BLaER1 (cell line): ENCODE results near the gene KRT9.

Experiments used
- H3K27ac ChIP-seq: shearing (Covaris generic); formaldehyde crosslinking; 2 replicates; pipeline ENCODE4 v1.8.1; 2022
- H3K27me3 ChIP-seq: shearing (Covaris generic); formaldehyde crosslinking; 2 replicates; pipeline ENCODE4 v1.8.1; 2022
- H3K36me3 ChIP-seq: shearing (Covaris generic); formaldehyde crosslinking; 2 replicates; pipeline ENCODE4 v1.8.1; 2022
- H3K4me1 ChIP-seq: shearing (Covaris generic); formaldehyde crosslinking; 2 replicates; pipeline ENCODE4 v1.8.1; 2022
- H3K4me2 ChIP-seq: shearing (Covaris generic); formaldehyde crosslinking; 2 replicates; pipeline ENCODE4 v1.8.1; 2022
- H3K4me3 ChIP-seq: shearing (Covaris generic); formaldehyde crosslinking; 2 replicates; pipeline ENCODE4 v1.8.1; 2022
- H3K9ac ChIP-seq: shearing (Covaris generic); formaldehyde crosslinking; 2 replicates; pipeline ENCODE4 v1.8.1; 2022
- H3K9me3 ChIP-seq: shearing (Covaris generic); formaldehyde crosslinking; 2 replicates; pipeline ENCODE4 v1.8.1; 2022
- H4K20me1 ChIP-seq: shearing (Covaris generic); formaldehyde crosslinking; 2 replicates; pipeline ENCODE4 v1.8.1; 2022
- Cebpa-rat ChIP-seq: shearing (Covaris generic); IDR thresholded peaks from 2 replicates; pipeline ENCODE4 v1.8.1; 2022

The KRT9 gene

DNA sequence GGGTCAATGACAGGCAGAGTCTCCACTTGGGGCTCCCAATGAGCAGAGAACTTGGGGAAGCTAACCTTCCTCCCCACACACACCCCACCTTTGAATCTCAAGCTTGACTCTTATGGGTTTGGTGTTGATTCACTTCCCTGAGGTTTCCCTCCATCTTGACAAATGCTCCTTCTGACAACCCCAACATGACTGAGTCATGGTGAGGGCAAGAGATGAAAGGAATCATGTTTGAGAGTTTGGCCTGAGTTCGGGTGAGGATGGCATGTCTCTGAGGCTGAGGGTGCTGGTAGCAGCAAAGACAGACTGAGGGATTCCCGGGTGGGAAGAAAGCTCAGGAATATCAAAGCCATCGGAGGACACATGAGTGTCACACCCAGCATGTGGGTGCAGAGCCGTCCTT, 18.7 kb downstream of the KRT9 start:
- H3K9me3 ChIP-seq = no peaks in the 10 kb centered on the region
- no peak overlapping the region for H3K4me3 ChIP-seq
- H3K9ac ChIP-seq = no peak overlapping the region
- no peaks in the 10 kb centered on the region for H3K27me3 ChIP-seq
- no peaks in the 10 kb centered on the region for H3K36me3 ChIP-seq
- peaks cover 19% of the 10 kb centered on the region for H3K4me1 ChIP-seq
- no peaks in the 10 kb centered on the region for H4K20me1 ChIP-seq
- no peak overlapping the region for H3K4me2 ChIP-seq
- H3K27ac ChIP-seq = no peak overlapping the region
- no peak for TF ChIP-seq Cebpa-rat

DNA sequence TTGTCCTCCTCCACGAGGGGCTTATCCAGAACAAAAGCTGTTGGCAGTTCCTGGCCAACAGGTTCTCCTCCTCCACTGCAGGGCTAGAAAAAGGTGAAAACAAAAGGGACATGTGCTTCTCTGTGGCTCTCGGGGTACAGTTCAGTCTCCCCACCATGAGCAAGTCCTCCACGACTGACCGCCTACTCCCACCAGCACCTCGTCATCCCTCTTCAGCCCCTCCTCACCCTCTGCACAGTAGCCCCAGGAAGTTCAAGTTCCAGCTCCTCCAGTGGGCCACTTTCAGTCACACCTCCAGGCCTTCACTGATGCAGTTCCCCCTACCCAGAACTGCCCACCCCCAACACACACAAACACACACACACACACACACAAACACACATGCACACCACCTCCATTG, 19.4 kb downstream of the KRT9 start:
- no peak for TF ChIP-seq Cebpa-rat
- Histone ChIP-seq H3K4me1 (peaks cover 26% of the 10 kb centered on the region), H4K20me1 (no peaks in the 10 kb centered on the region), H3K9ac (no peak overlapping the region), H3K27ac (no peak overlapping the region), H3K4me3 (no peak overlapping the region), H3K27me3 (no peaks in the 10 kb centered on the region), H3K4me2 (no peak overlapping the region), H3K9me3 (no peaks in the 10 kb centered on the region), H3K36me3 (no peaks in the 10 kb centered on the region)

DNA sequence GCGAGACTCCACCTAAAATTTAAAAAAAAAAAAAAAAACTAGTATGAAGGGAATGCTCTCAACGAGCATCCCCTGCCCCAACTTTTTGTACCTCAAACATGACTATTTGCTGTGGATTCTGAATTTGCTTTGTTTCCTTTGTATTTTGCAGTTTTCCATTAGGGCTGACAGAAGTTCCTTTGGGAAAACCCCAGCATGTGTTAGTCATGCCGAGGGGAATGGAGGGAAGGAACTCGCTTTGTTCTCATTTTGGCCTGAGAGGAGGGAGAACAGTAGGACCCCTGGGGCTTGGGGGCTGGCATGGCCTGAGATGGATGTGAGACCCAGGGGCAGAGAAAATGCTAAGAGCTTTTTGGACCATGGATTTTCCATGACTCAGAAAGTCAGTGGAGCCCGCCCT, 20.5 kb downstream of the KRT9 start:
- Histone ChIP-seq H3K27me3 (no peaks in the 10 kb centered on the region), H3K36me3 (no peaks in the 10 kb centered on the region), H3K4me3 (no peak overlapping the region), H3K9ac (no peak overlapping the region), H3K4me2 (no peak overlapping the region), H3K4me1 (peaks cover 32% of the 10 kb centered on the region), H3K27ac (no peak overlapping the region), H4K20me1 (no peaks in the 10 kb centered on the region), H3K9me3 (no peaks in the 10 kb centered on the region)
- no peak for TF ChIP-seq Cebpa-rat

DNA sequence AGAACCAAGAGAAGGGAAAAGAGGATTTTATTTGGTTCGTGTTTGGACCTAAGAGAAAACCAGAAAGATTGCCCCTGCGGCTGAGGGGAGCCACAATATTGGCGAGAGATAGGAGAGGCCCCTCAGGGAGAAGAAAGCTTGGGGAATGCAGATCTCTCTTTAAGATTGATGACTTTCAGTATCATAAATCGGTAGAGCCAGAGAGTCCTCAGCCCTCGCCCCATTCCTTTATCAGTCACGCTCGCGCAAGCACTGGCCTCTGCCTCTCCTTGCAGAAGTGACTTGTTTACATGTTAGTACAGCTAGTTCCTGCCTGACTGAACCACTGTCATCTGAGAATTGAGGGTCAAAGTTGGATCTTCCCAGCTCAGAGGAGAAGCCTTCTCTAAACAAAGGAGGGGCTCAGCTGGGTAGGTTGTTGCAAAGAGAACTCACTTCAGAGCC, 22.2 kb downstream of the KRT9 start:
- H3K9ac ChIP-seq = 0 out of 2 replicates have a peak overlapping the region, but pooled peaks have one; percentile 6
- no peak overlapping the region for H3K27ac ChIP-seq

GRCh38 chr17:41548844-41549595, 22.8 kb downstream of the KRT9 start:
- H3K4me3 ChIP-seq = no peak overlapping the region
- H3K9me3 ChIP-seq = no peaks in the 10 kb centered on the region
- no peak for TF ChIP-seq Cebpa-rat
- no peaks in the 10 kb centered on the region for H3K27me3 ChIP-seq
- no peaks in the 10 kb centered on the region for H3K36me3 ChIP-seq
- H3K27ac ChIP-seq = peak overlapping the region; percentile 29; the same call in 1 of the 2 replicates
- peak overlapping the region; percentile 70 for H3K4me2 ChIP-seq
- no peaks in the 10 kb centered on the region for H4K20me1 ChIP-seq
- peaks cover 32% of the 10 kb centered on the region for H3K4me1 ChIP-seq
- peak overlapping the region; percentile 51; the same call in 1 of the 2 replicates for H3K9ac ChIP-seq

More for the DNA sequence above, 22.2 kb downstream of the KRT9 start:
- TF ChIP-seq Cebpa-rat = no peak
- Histone ChIP-seq H3K4me2 (peak overlapping the region; percentile 70), H3K4me1 (peaks cover 32% of the 10 kb centered on the region), H3K36me3 (no peaks in the 10 kb centered on the region), H3K9me3 (no peaks in the 10 kb centered on the region), H3K27me3 (no peaks in the 10 kb centered on the region), H4K20me1 (no peaks in the 10 kb centered on the region), H3K4me3 (no peak overlapping the region)

DNA sequence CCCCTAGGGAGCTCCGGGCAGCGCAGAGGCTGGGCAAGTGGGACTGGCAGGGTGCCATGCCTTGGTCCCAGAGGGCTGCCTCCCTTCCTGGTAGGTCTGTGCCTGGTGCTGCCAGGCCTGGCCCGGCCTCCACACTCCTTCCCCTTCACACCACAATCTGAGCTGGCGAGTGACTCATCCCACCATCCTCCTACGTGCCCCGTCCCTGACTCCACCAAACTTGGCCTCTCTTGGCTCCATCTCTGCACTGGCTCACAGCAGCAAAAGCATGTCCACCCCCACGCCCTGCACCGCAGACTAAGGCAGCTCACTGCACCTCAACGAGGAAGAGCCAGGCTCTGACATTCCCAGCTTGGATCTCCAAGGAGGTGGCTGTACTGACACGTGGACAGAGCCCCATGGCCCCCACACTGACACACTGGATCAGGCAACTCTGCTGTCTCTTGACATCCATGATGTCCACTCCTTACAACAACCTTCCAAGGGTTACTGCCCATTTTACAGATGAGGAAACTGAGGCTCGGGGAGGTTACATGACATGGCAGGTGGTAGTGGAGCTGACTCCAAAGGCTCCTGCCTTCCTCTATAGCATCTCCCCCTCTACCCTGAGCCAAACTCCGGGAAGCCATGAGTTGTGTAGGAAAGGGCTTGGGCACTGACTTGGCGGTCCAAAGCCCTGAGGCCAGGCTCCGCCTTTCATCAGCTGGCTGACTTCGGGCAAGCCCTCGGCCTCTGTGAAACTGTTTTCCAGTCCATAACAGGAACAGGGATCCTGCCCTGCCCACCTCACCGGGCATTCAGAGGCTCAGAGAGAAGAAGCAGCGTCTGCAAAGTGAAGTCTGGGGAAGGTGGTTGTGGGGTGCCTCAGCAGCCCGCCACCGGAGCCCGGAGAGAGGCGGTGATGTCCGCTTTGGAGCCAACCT, 23.7 kb downstream of the KRT9 start:
- no peaks in the 10 kb centered on the region for H4K20me1 ChIP-seq
- TF ChIP-seq Cebpa-rat = no peak
- H3K9ac ChIP-seq = peak overlapping the region; percentile 51; the same call in 1 of the 2 replicates
- H3K4me1 ChIP-seq = peaks cover 32% of the 10 kb centered on the region
- no peak overlapping the region for H3K4me3 ChIP-seq
- H3K4me2 ChIP-seq = peak overlapping the region; percentile 70
- H3K9me3 ChIP-seq = no peaks in the 10 kb centered on the region
- no peaks in the 10 kb centered on the region for H3K27me3 ChIP-seq
- peak overlapping the region; percentile 29; the same call in 1 of the 2 replicates for H3K27ac ChIP-seq
- H3K36me3 ChIP-seq = no peaks in the 10 kb centered on the region

DNA sequence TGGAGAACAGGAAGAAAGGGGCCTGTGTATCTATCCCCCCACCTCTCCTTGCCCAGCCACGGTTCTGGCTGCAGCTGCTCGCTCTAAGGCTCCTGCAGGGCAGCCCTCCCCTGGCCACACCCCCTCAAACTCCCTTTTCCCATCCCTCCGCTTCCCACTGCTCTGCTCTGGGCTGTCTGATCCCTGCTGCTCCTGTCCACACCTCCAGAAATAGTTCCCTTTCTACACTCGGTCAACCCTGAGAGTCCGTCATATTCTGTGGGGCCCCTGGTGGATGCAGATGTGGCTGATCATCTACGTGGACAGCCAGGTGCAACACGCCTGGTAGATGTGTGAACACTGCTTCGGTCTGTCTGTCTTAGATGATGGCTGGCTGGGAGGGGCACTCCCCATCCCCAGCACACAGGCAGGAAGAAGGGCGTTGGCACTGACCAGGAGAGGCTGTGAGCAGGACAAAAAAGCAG, 24.4 kb downstream of the KRT9 start:
- TF ChIP-seq Cebpa-rat = no peak
- Histone ChIP-seq H3K9ac (peak overlapping the region; percentile 12; the same call in 1 of the 2 replicates), H3K4me1 (peaks cover 32% of the 10 kb centered on the region), H4K20me1 (no peaks in the 10 kb centered on the region), H3K36me3 (no peaks in the 10 kb centered on the region), H3K27ac (no peak overlapping the region), H3K4me2 (peak overlapping the region; percentile 70), H3K27me3 (no peaks in the 10 kb centered on the region), H3K4me3 (no peak overlapping the region), H3K9me3 (no peaks in the 10 kb centered on the region)

- no peak overlapping the region for H3K27ac ChIP-seq
- no peak overlapping the region for H3K9ac ChIP-seq
- no peaks in the 10 kb centered on the region for H3K9me3 ChIP-seq
- H3K4me1 ChIP-seq = peaks cover 32% of the 10 kb centered on the region
- H3K4me2 ChIP-seq = no peak overlapping the region; the same call in 1 of the 2 replicates
- H4K20me1 ChIP-seq = no peaks in the 10 kb centered on the region
- H3K27me3 ChIP-seq = no peaks in the 10 kb centered on the region
- no peak overlapping the region for H3K4me3 ChIP-seq
- TF ChIP-seq Cebpa-rat = no peak
- H3K36me3 ChIP-seq = no peaks in the 10 kb centered on the region
Measured at GRCh38 chr17:41546819-41547218, 25.0 kb downstream of the KRT9 start.

GRCh38 chr17:41545829-41546410, 25.9 kb downstream of the KRT9 start:
- Histone ChIP-seq H3K9ac (no peak overlapping the region), H3K36me3 (no peaks in the 10 kb centered on the region), H3K4me1 (peaks cover 32% of the 10 kb centered on the region), H3K4me2 (no peak overlapping the region), H3K27me3 (no peaks in the 10 kb centered on the region), H3K27ac (no peak overlapping the region), H4K20me1 (no peaks in the 10 kb centered on the region), H3K9me3 (no peaks in the 10 kb centered on the region), H3K4me3 (no peak overlapping the region)
- TF ChIP-seq Cebpa-rat = no peak
